ENCODE results near the gene UBE2J2.
A peak's percentile ranks its signal among the peaks of the same experiment; 100 is the strongest.

UBE2J2 gene

GRCh38 chr1:1212780-1213344 is 60.8 kb downstream of the UBE2J2 start:
- Histone ChIP-seq H3K36me3 (peaks cover 8% of the 10 kb centered on the region), H3K9me3 (no peaks in the 10 kb centered on the region), H3K4me1 (no peaks in the 10 kb centered on the region), H3K27me3 (no peaks in the 10 kb centered on the region), H3K4me3 (ENCODE audit: low read depth, low read length) (no peak overlapping the region)
- no peak for TF ChIP-seq CTCF (IDR thresholded peaks at IDR 0.05; ENCODE audit: low read depth, low read length)
- peak; percentile 14 for DNase-seq

DNA sequence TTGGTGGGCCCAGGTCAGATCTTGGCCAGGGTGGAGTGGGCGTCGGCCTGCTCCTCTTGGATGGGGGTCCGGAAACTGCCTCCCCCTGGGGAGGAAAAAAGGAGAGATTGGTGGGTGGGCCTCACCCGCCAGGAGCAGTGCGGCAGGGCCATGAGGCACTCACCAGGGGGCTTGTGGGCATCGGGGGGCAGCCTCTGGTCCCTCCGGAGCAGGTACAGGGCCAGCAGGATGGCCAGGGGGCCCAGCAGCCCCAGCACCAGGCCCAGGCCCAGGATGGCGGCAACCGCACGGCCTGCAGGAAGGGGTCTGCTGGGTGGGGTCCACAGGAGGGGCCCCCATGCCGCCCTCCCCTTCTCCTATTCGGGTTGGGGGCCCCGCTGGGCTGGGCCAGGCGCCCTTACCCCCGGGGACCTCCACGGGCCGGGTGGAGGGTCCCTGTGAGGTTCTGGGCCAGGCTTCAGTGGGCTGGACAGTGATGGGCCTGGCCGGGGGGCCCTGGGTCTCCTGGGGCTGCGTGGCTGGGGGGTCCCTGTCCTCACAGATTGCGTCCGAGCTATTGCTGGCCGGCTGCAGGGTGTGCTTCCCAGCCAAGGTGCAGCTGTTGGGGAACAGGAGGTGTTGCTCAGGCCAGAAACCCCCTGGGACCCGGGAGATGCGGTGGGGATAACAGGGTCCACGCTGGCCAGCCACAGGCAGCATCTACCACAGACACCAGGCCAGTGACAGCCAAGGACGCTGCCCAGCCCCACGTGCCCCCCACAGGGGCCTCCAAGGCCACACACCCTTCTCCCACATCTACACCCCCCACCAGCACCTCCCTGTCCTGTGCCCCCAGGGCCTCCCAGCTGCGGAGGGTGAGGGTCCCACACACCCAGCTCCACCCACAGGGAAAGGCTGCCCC is 61.9 kb downstream of the UBE2J2 start:
- no peak for TF ChIP-seq CTCF (IDR thresholded peaks at IDR 0.05; ENCODE audit: low read depth, low read length)
- DNase-seq: peak; percentile 32
- H3K4me3 ChIP-seq (ENCODE audit: low read depth, low read length): no peak overlapping the region

DNA sequence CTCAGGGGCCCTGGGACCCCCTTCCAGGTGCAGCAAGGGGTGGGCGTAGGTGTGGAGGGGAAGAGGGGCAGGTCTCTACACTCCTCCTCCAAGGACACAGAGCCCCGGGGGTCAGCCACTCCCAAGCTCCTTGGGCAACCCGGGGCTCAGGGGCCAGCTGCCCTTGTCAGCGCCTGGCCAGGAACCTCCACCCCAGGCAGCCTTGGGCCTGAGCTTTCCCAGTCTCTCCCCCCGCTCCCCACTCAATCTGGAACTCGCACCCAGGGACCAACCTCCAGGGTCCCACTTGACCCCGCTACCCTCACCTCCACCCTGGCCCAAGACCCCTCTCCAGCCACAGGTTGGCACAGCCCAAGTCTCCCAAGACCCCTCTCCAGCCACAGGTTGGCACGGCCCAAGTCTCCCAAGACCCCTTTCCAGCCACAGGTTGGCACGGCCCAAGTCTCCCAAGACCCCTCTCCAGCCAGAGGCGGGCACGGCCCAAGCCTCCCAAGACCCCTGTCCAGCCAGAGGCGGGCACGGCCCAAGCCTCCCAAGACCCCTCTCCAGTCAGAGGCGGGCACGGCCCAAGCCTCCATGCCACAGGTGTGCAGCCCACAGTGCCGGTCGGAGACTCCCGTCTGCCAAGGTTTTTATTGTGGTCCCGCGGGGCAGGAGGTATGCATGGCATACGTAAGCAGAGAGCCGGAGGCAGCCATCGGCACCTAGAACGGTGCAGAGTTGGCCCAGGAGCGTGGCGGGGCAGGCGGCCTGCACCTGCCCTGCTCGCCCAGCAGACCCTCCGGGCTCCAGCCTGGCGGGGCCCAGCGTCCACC is 62.7 kb downstream of the UBE2J2 start:
- peak; percentile 11 for DNase-seq
- peaks cover under 1% of the 10 kb centered on the region; the same call in 1 of the 2 replicates for H3K36me3 ChIP-seq
- H3K27me3 ChIP-seq: peaks cover 14% of the 10 kb centered on the region
- H3K4me3 ChIP-seq (ENCODE audit: low read depth, low read length): no peak overlapping the region
- no peak for TF ChIP-seq CTCF (IDR thresholded peaks at IDR 0.05; ENCODE audit: low read depth, low read length)
- H3K4me1 ChIP-seq: no peaks in the 10 kb centered on the region
- no peaks in the 10 kb centered on the region for H3K9me3 ChIP-seq

More for the DNA sequence above, 61.9 kb downstream of the UBE2J2 start:
- H3K36me3 ChIP-seq: peaks cover 3% of the 10 kb centered on the region; the same call in 1 of the 2 replicates
- peaks cover 7% of the 10 kb centered on the region for H3K27me3 ChIP-seq
- H3K9me3 ChIP-seq: no peaks in the 10 kb centered on the region
- H3K4me1 ChIP-seq: no peaks in the 10 kb centered on the region

GRCh38 chr1:1208713-1209433 is 64.8 kb downstream of the UBE2J2 start:
- TF ChIP-seq CTCF (IDR thresholded peaks at IDR 0.05; ENCODE audit: low read depth, low read length): no peak
- Histone ChIP-seq H3K4me3 (ENCODE audit: low read depth, low read length) (no peak overlapping the region), H3K36me3 (no peaks in the 10 kb centered on the region), H3K9me3 (no peaks in the 10 kb centered on the region), H3K4me1 (no peaks in the 10 kb centered on the region), H3K27me3 (peaks cover 20% of the 10 kb centered on the region)
- DNase-seq: peak; percentile 13

DNA sequence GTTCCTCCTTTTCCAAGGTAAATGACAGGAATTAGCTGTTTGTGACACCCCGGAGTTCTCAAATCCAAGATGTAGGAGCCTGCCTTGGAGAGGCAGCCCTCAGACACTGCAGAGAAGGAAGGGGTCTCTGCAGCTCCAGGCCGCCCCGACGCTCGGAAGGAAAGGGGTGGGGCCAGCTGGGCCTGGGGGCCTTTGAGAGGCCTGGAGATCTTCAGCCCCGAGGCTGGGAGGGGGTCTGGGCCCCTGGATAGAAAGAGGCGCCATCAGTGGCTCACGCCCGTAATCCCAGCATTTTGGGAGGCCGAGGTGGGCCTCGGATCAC is 66.1 kb downstream of the UBE2J2 start:
- Histone ChIP-seq H3K27me3 (peaks cover 20% of the 10 kb centered on the region), H3K36me3 (no peaks in the 10 kb centered on the region), H3K9me3 (no peaks in the 10 kb centered on the region), H3K4me1 (no peaks in the 10 kb centered on the region), H3K4me3 (ENCODE audit: low read depth, low read length) (no peak overlapping the region)
- no peak for TF ChIP-seq CTCF (IDR thresholded peaks at IDR 0.05; ENCODE audit: low read depth, low read length)
- DNase-seq: no peak

Measured in BE2C (cell line).